Medulla oblongata (tissue), 1 donor: Measurements from ENCODE around the gene NUP62CL.
"Not testable (repeated sequence)": the region's sequence is repeated elsewhere in the genome, so short reads cannot be mapped to it uniquely, and the experiment has no call there.

Source experiments
- DNase-seq: peaks from one replicate; pipeline ENCODE4 v3.0.0-alpha.2; 2015; ENCODE audit errors: extremely low spot score

NUP62CL gene, protein sequence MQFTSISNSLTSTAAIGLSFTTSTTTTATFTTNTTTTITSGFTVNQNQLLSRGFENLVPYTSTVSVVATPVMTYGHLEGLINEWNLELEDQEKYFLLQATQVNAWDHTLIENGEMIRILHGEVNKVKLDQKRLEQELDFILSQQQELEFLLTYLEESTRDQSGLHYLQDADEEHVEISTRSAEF

DNA sequence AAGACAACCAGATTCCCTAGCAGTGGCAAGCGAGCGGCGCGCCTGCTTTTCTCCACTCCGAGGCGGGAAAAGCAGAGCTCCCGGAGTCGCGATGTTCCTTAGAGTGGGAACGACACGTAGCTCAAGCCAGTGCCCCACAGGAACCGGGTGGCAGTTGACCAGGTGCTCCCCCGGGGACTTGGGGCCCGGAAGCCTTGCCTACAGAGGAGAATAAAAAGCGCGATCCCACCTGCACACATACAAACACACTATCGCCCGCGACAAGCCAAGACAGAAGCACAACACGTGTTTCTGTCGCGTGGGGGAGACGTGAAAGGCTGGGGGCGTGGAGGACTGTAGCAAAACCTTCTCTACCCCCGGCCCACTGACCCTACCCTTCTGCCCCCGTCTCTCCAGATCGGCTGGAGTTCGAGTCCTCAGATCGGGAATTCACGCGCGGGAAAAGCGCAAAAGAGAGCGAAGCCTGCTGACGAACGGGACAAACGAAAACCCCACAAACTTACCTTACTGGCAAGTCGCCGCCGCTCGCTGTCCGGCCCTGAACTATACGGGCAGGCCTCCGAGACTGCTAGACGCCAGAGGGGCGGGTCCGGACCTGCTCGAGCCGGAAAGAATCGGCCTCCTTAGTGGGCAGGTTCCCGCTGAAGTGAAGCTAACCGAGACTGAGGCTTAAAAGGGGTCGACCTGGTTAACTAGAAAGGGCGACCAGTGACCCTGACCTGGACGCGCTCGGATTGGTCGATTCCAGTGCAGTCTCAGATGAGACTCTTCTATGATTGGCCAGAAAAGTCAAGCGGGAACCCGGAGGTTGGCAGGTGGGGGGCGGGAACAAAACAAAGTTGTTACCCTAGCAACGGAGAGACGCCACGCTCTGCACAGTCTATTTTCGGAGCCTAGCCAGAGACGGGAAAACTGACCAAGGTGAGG, at the start of gene NUP62CL, which contains the start of gene DNAAF6:
TSS of gene NUP62CL (minus strand) at position 664 of the 927 bp plus-strand sequence. CDS start 31,287 bp downstream, outside the sequence.
TSS of gene DNAAF6 (plus strand) at position 842 of the 927 bp plus-strand sequence. CDS start 6,265 bp downstream, outside the sequence.
- peak; percentile 28 for DNase-seq

DNA sequence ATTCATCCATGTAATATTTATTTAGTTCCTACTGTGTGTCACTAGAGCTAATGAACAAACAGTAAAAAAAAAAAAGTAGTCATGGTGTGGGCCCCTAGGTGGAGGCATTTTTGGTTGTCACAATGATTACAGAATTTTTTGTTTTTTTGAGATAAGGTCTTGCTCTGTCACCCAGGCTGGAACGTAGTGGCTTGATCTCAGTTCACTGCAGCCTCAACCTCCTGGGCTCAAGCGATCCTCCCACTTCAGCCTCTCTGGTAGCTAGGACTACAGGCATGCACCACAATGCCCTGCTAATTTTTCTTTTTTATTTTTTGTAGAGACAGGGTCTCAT, 22.2 kb upstream of the NUP62CL start:
- no peak for DNase-seq

DNA sequence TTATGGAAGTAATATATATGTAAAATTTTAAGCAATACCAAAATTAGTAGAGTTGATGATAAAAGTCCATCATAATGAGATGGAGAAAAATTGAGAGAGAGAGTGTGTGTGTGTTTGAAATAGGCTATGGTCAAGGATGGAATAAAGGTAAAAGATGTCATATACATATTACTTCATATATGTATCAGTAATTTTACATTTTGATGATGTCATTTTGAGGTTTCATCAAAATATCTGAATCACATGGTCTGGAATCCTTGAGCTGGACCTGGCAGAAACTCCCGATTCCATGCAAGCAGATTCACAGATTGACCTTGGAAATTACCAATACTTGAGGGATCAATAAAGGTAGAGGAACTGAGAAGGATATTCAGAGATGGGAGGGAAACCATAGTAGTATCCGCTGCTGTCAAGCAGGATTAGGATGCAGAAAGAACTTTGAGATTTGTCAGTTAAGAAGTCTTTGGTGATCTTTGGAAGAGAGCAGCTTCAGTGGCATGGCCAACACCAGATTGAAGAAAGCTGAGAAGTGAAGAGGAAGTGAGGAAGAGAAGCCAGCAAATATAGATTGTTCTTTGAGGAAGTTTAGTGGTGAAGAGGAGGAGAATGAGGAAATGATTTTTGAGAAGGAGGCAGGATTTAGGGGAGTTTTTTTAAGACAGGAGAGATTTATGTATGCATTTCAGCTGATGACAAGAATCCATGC, 21.7 kb upstream of the NUP62CL start:
- peak; percentile 6 for DNase-seq

DNA sequence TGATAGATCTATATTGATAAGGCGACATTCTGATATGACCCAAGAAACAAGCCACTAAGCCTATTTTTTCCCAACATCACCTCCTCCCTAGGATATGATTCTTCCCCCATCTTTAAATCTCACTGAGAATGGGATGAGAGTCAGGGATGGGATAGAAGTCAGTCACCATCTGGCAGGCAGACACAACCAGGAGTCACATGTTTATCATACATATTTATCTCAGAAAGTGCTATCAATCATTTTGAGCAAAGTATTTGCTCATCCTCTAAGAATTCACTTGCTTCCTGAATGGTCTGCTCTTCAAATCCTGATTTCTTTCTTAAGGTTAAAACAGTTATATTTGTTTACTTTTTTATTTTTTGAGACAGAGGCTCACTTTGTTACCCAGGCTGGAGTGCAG, 20.5 kb upstream of the NUP62CL start:
- DNase-seq = no peak

DNA sequence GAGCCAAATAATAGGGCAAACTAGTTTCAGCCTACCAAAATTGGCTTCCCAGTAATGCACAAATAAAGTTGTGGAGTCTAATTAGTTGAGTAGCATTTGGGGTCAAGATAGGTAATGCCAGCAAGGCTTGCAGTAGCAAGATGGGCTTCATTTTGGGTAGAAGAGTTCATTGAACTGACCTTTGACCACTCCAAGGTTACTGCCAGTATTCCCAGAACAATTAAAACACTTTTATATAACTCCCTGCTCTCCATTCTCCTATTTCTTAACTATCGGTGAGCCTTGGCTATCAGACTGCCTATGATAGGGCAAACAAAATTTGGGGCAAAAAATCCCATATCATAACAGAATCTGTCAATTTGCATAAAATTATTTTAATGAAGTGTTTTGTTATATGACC, 7.2 kb upstream of the NUP62CL start:
- DNase-seq = no peak

DNA sequence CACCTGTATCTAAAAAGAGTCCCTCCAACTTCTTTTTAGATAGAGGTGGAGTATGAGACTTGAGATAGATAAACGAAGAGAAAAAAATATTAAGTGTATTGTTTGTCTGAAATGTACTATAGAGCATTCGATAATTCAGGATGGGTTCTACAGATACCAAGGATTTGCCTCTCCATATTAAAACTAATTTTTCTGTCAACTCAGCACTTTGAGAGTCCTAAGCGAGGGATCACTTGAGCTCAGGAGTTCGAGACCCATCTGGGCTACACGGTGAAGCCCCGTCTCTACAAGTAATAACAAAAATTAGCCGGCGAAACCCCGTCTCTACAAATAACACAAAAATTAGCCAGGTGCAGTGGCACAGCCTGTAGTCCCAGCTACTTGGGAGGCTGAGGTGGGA, 1.7 kb upstream of the NUP62CL start:
- DNase-seq = no peak

DNA sequence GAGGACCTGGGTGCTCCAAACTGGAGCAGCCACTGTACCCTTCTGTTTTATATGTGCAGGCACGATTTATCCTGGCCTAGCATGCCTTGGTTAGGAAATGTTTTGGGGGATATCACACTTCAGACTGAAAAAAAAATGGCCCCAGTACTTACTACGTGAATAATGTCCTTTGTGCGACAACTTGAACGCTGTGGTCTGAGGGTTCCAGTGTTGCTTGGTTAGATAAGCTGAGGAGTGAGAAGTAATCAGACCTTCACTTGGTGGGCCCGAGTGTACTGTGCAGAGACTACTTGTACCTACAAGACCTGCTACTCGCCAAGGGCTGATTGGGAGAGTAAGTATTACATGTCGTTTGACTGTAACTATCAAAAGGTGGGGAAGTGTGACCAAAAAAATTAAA, 856 bp upstream of the NUP62CL start:
- no peak for DNase-seq

DNA sequence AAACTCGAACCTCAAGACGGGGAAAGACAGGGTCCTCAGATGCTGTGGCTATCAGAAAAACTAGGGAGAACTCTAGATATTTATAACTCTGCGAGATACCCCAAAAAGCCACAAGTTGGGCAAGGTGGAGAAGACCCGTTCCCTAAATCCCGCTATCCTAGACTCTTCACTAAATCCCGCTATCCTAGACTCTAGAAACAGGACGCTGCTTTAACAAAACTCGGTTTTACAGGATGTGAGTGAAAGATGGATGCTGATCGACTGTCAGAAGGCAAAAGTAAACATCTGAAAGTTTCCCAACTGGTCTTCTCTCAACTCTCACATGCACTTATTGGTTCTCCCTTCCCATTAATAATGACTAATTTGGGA, 448 bp upstream of the NUP62CL start:
- DNase-seq = no peak

DNA sequence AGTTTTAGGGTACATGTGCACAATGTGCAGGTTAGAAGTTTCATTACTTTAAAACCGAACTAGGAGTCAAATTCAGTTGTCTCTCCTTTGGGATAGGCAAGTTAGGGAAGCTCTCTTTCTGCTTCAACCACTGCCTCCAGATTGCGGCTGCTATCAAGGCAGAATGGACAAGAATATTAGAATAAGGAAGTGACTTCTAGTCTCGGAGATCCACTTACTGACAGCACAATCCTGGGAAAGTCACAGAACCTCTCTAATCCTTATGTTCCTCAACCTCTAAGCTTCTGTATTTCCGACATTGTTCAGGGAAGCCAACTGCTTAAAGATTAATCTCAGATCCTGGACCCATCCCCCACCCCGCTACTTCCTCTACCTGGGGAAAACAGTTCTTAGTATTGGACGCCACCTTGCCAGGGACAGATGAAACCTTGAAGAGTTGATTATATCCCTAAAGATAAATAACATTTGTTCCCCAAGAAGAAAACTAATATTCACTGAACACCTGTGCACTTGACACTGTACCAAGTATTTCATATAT, 2.1 kb downstream of the NUP62CL start:
- no peak for DNase-seq

DNA sequence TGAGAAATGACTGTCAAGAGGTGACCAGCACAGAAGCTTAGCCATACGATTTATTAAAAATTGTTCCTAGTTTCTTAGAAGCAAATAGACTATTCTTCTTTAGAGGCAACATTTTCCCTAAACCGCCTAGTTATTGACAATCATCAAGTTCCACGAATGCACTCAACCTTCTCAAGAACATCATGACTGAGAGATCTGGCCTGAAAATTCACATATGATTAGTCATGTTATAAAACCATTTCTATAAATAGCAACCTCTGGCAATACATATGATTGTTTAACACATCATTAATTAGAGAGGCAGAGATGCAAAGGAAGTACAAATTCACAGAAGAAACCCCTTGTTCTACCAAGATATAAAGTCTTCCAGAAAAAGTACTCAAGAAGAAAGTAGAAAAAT, 6.7 kb downstream of the NUP62CL start:
- no peak for DNase-seq

DNA sequence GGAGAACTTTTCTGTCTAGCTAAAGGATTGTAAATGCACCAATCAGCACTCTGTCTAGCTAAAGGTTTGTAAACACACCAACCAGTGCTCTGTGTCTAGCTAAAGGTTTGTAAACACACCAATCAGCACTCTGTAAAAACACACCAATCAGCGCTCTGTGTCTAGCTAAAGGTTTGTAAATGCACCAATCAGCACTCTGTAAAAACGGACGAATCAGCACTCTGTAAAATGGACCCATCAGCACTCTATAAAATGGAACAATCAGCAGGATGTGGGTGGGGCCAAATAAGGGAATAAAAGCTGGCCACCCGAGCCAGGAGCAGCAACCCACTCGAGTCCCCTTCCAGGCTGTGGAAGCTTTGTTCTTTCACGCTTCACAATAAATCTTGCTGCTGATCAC, 8.2 kb downstream of the NUP62CL start:
- DNase-seq = not testable (repeated sequence)

DNA sequence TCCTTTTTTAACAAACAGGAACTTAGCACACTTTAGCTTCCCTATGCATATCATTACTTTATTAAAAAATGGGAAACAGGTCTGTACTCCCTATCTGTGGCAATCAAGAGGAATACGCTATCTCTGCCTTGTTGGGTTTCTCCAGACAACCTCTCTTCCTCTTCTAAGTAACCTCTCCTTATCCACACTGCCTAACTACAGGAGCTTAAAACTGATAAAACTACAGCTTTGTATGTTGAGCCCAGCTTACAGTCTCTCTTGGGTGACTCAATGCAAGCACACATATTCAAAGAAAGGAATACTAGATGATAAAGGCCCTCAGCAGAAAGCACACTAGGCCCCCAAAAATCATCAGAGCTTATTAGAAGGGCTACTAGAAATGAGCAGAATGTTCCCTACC, 8.9 kb downstream of the NUP62CL start:
- no peak for DNase-seq

DNA sequence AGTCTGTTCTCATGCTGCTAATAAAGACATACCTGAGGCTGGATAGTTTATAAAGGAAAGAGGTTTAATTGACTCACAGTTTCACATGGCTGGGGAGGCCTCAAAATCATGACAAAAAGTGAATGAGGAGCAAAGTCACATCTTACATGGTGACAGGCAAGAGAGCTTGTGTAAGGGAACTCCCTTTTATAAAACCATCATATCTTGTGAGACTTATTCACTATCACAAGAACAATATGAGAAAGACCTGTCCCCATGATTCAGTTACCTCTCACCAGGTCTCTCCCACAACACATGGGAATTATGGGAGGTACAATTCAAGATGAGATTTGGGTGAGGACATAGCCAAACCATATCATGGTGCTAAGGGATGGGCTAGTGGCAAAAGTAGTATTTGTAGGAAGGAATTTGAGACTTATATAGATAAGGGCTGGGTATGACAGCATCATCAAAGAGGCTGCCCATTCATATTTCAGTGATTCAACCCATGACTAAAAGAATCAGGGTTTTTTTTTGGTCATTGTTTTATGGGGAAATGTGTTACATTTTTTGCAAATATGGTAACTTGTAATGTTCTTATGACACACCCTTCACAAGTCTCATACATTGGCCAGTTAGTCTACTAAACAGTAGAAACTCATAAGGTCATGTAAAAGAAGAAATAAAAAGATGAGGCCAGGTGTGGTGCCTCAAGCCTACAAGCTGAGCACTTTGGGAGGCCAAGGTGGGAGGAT, 34.7 kb downstream of the NUP62CL start:
- DNase-seq = no peak

DNA sequence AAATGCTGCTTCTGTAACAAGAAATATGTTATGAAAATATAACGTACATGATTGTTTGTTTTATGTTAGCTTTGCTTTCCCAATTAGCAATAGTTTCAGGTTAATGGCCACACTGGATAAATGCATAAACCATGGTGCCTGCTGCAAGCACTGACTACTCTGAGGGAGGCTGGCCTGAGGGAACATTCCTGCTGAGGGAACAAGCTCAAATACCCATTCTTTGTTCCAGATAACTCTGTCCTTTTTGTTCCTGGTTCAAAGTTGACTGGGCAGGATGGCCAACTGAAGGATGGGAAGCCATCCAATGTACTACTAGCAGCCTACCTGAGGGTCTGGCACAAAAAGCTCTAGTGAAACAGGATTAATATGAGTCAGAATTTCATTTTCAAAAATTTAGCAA, 37.5 kb downstream of the NUP62CL start:
- no peak for DNase-seq

DNA sequence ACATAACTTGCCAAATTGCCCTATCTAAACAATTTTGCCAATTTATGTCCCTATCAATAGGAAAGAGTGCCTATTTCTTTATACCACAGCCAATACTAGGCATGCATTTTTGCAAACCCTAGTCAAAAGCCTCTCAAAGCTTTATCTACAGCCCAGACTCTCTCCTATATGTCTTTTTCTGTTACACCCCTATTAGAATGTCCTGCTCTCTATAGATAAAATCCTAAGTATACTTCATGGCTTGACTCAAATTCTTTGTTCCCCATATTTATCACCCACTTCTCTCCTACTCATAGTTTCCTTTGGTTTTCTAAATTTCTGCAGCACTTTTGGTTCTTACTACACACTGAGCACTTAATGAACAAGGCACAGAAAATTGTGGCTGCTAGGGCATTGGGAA, 38.0 kb downstream of the NUP62CL start:
- no peak for DNase-seq

DNA sequence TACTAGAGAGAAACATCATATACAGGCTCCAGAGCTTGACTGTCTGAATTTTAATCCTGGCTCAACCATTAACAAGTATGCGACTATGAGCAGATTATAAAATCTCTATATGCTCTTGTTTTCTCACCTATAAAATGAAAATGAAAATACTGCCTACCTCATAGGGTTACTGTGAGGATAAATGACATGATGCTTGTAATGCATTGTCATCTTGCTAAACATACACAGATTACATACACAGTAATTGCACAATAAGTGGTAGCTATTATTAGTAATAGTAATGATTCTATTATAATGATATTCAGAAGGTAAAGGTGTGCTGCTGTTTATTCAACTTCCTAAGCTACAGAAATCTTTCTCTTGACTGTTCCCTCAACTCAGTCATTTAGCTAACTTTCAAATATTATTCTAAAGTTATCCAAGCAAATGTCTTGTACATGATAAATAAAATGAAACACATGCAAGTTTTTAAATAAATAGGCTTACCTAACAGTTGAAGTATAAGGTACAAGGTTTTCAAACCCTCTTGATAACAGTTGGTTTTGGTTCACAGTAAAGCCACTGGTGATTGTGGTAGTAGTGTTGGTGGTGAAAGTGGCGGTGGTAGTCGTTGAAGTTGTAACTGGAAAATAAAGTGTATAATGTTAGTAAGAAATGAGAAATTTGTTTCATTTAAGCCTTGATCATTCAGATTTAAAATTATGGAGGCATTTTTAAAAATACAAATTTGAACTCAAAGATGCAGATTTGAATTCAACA, 38.9 kb downstream of the NUP62CL start:
- no peak for DNase-seq

DNA sequence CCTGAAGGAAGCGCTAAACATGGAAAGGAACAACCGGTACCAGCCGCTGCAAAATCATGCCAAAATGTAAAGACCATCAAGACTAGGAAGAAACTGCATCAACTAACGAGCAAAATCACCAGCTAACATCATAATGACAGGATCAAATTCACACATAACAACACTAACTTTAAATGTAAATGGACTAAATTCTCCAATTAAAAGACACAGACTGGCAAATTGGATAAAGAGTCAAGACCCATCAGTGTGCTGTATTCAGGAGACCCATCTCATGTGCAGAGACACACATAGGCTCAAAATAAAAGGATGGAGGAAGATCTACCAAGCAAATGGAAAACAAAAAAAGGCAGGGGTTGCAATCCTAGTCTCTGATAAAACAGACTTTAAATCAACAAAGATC, 48.6 kb downstream of the NUP62CL start:
- not testable (repeated sequence) for DNase-seq

DNA sequence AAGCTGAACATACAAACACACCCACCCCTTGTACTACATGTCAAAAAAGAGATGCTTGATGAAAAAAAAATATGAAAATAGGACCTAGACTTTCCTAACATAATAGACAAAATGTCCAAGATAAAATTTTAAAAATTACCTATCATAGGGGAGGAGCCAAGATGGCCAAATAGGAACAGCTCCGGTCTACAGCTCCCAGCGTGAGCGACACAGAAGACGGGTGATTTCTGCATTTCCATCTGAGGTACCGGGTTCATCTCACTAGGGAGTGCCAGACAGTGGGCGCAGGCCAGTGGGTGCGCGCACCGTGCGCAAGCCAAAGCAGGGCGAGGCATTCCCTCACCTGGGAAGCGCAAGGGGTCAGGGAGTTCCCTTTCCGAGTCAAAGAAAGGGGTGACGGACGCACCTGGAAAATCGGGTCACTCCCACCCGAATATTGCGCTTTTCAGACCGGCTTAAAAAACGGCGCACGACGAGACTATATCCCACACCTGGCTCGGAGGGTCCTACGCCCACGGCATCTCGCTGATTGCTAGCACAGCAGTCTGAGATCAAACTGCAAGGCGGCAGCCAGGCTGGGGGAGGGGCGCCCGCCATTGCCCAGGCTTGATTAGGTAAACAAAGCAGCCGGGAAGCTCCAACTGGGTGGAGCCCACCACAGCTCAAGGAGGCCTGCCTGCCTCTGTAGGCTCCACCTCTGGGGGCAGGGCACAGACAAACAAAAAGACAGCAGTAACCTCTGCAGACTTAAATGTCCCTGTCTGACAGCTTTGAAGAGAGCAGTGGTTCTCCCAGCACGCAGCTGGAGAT, 50.4 kb downstream of the NUP62CL start:
- not testable (repeated sequence) for DNase-seq

DNA sequence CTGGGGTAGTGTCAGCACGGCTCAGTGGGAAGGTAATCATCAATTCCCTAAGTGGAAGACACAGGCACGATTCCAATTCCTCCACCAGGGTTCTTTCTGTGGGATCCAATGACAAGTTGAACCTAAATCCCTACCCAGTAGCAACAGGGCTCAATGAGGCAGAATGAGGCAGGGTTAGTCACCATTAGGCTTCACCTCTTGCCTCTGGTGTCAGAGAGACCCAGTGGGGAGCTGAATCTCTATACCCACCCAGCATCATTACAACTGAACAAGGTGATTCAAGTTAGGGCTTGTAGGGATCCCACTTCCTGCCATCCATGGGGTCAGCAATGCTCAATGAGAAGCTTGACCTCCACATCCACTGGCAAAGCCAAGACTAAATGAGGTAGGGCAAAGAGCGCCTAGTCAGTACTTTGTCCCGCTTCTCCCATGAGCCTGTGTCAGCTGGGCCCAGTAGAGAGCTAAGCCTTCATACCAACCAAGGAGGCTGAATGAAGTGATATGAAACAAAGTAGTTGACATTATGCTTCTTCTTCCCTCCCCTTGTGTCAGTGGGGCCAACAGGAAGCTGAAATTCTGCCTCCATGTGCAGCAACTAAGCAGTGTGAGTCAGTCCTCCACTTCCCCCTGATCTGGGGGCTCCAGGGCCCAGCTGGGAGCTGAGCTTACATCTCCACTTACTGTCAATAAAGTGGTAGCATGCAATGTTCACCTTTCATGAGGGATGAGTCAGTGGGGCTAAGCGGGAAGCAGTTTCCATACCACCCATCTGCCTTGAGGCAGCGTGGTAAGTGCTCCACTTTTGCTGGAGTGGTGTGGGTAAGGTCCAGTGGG, 51.2 kb downstream of the NUP62CL start:
- no peak for DNase-seq
